Pons (tissue), 1 donor: ENCODE results near the gene SH3PXD2B.

Experiments used
- DNase-seq: peaks from one replicate; pipeline ENCODE4 v3.0.0-alpha.2; 2016; ENCODE audit warnings: low spot score

The SH3PXD2B gene

GRCh38 chr5:172454358-172455086 is at the start of gene SH3PXD2B:
TSS of gene SH3PXD2B (minus strand) at chr5:172454525. CDS start at chr5:172454352, 173 bp downstream.
- DNase-seq, result no peak

DNA sequence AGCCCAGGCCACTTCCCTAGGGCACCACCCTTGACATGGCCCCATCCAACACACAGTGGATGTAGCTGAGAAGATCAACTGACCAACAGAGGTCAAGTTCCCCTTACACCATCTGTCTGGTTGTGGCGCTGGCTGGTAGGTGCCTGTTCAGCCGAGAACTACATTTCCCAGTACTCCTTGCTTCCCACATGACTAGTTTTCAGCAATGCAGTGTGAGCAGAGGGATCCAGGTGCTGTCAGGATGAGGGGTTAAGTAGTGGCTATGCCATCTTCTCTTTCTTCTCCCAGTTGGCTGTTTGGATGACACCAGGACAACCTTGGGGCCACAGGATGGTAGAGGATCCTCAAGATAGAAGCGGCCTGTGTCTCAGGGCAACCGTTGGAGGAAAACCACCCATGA is 48.6 kb upstream of the SH3PXD2B start:
- DNase-seq, result no peak

DNA sequence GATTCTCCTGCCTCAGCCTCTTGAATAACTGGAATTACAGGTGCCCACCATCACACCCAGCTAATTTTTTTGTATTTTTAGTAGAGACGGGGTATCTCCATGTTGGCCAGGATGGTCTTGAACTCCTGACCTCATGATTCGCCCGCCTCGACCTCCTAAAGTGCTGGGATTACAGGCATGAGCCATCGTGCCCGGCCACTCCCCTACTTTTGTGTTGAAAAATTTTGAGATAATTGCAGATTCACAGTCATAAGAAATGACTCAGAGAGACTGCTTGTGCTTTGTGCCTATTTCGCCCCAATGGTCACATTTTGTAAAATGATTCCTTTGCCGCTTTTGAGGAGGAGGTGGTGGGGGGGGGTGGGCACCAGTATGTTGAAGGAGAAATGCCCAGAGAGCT is 48.1 kb upstream of the SH3PXD2B start:
- DNase-seq, result no peak

- DNase-seq, result no peak
These were observed 47.5 kb upstream of the SH3PXD2B start for GRCh38 chr5:172501708-172502320.

GRCh38 chr5:172499287-172499686 is 45.0 kb upstream of the SH3PXD2B start:
- no peak for DNase-seq

- no peak for DNase-seq
These were observed 44.3 kb upstream of the SH3PXD2B start for GRCh38 chr5:172498431-172499129.

GRCh38 chr5:172497591-172498255 is 43.4 kb upstream of the SH3PXD2B start:
- DNase-seq, result no peak

DNA sequence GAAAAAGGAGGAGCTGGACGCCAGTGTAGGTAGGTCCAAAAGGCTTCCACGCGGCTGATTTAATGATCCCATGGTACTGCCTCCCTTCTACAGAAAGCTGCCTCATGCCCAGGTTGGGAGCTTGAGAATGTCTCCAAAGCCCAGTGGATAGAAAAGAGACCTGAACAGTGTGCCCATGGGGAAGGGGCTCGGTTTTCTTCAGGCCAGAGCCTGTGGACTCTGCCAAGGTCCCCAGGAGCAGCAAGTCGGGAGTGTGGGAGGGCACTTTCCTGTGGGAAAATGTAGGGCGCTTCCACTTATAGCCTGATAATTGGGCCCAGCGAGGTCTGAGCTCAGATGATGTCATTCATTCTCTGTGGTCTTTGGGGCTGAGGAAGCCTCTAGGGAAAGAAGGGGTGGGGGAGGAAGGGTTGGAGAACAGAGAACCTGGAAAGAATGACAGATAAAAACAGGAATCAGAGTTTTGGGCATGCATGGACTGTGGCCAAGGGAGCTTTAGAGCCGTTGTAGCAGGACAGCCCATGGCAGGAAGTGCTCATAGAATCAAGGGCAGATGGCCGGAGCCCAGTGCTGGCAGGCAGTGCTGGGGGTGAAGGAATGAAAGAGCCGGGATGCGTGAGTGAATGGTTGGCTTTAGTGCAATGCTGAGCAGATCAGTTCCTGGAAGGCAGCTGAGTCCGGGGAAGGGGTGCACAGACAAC is 42.5 kb upstream of the SH3PXD2B start:
- DNase-seq, result peak; percentile 45

GRCh38 chr5:172494630-172495505 is 40.5 kb upstream of the SH3PXD2B start:
- DNase-seq, result no peak

- no peak for DNase-seq
These were observed 39.6 kb upstream of the SH3PXD2B start for GRCh38 chr5:172493906-172494305.

DNA sequence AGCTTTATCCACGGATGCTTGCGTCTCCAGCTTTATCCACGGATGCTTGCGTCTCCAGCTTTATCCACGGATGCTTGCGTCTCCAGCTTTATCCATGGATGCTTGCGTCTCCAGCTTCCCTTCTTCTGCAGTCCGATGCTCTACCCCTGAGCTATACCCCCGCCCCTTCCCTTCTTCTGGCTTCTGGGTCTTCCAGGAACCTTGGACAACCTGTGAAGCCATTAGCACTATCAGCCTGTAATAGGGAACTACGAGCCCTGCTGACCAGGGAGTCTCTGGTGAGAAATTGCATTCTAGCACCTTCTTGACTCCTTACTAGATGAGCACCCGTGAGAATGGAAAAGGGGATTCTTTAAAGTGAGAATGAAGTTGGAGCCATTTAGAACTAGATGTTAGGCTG is 39.1 kb upstream of the SH3PXD2B start:
- no peak for DNase-seq

DNA sequence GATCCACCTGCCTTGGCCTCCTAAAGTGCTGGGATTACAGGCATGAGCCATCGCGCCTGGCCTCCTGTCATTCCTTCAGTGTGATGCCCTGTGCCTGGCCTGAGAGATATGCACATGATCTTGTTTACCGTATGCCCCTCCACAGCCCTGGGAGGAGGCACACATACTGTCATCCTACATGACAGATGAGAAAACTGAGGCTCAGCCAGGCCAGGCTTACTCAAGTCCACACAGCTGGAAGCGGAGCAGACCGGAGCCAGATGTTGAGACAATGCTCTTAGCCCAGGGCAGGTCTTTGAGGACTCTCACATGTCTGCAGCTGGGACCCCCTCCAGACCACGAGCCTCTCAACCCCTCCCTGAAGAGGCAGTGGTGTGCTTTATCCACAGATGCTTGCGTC is 38.7 kb upstream of the SH3PXD2B start:
- no peak for DNase-seq

- no peak for DNase-seq
These were observed 37.9 kb upstream of the SH3PXD2B start for GRCh38 chr5:172492097-172492840.

DNA sequence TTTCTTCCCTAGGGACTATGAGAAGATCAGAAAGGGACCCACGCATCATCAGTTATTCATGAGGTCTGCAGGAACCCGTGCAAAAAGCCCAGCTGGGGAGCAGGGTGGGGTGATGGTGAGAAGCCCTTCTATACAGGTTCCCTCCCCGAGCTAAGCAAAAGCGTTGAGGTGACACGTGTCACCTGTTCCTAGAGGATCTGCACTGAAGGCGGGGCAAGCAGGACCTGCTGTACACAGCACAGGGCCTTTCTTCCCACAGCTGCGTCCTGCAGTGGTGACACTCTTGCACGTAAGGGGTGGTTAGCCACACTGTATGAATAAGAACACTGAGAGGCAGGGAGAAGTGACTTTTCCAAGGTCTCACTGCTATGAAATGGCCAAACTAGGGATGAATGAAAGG is 37.2 kb upstream of the SH3PXD2B start:
- no peak for DNase-seq

DNA sequence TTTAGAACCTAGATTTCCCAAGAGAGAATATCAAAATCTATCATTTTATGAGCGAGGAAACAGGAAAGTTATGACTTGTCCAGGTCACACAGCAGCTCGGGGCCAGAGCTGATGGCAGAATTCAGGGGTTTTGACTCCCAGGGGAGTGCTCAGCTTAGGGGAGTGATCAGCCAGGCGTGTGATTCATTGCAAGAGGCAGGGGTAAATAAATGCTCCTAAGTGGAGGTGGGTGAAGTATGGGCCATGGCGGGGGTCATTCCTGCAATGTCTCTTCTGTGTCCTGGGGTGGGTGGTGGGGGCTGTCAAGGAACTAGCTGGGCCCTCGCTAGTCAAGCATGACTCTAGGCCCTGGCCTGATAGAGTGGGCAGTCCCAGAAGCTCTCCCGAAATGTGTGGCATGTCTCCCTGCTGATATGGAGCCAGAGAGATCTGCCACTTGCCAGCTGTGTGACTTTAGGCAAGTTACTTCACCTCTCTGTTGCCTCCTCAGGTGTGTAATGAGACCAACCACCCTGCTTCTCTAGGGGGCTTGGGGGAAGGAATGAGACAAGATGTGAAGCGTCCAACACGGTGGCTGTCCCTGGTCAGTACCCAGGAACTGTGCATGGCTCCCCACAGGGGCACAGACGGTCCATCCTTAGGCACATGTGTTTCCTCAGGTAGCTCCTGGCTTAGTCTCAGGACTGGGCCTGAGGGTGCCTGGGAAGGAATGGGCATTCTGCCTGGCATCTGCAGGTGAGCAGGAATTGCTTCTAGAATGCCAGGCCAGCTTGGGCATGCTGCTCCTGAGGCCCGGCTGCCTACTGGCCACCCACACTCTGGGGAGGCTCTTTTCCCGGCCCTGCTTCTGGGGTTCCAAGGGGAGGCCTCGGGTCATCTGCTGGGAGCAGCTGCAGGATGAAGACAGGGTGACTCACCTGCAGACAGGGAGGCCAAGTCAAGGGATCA is 36.5 kb upstream of the SH3PXD2B start:
- no peak for DNase-seq

DNA sequence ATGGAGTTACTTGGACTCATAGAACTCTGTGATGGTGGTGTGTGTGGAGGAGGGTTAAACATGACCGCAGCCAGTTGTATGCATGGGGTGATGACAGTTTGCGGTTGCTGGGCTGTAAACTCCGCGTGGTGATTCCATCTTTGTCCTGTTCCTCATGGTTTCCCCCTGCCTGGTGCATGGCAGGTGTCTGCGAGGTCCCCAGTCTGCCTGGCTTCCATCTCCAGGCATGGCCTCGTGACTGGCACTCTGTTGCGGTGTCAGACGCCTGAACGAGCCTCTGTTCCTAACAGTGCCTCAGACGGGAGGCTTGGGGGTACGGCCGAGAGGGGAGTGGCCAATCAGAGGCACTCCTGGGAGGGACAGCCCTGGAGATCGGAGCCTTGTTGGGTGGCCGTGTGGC is 33.9 kb upstream of the SH3PXD2B start:
- DNase-seq, result no peak

DNA sequence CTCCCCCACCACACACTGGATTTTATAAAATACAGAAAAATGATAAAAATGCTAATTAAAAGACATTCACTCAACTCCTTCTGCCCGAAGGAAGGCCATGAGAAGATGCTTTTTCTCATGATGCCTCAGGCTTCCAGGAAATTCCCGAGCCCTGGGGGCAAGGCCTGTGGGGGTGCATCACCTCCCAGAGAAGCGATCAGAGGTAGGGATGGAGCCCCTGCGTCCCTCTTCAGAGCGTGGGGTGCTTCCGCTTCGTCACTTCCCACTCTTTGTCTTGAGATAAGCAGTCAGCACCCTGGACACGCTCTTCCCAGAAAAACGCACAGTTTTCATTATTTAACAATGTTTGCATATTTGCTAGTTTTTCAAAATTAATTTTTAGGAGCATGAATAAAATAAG is 33.3 kb upstream of the SH3PXD2B start:
- no peak for DNase-seq

DNA sequence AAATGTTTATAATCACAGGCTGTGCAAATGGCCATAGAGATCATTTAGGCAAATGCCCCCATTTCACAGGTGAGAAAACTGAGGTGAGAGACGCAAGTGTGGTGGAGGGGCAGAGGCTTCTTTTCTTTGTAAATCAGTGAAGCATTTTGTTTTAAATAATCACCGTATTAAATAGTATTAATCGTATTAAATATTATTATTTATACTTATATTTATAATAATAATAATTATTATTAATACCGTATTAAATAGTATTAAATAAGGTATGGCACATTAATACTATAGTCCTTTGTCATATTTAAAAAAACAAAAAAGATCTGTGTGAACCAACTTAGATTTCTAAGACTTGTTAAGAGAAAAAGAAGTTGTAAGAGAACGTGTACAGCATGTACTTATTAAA is 32.6 kb upstream of the SH3PXD2B start:
- no peak for DNase-seq

- DNase-seq, result peak; percentile 48
These were observed 32.1 kb upstream of the SH3PXD2B start for GRCh38 chr5:172486451-172486850.
